Limb (tissue), 2 donors: ENCODE measurements around the gene SLC6A7.
A peak's percentile ranks its signal among the peaks of the same experiment; 100 is the strongest.

Experiments used
- DNase-seq, 2 donors: peaks; one replicate each; pipeline ENCODE4 v3.0.0-alpha.2; 2016; ENCODE audit errors: extremely low spot score in 2 of 2

Gene SLC6A7

GRCh38 chr5:150190503-150190979, 679 bp downstream of the SLC6A7 start:
- DNase-seq: no peak

- no peak for DNase-seq
Observed at GRCh38 chr5:150190987-150191386, 1.1 kb downstream of the SLC6A7 start.

- DNase-seq: no peak
Observed at GRCh38 chr5:150192462-150192861, 2.6 kb downstream of the SLC6A7 start.

- no peak for DNase-seq
Observed at GRCh38 chr5:150195736-150196485, 6.0 kb downstream of the SLC6A7 start.

- DNase-seq: no peak
Observed at GRCh38 chr5:150196514-150196913, 6.7 kb downstream of the SLC6A7 start.

- no peak for DNase-seq
Observed at GRCh38 chr5:150196986-150197385, 7.1 kb downstream of the SLC6A7 start.

- no peak for DNase-seq
Observed at GRCh38 chr5:150197476-150197875, 7.6 kb downstream of the SLC6A7 start.

- DNase-seq: no peak
Observed at GRCh38 chr5:150202501-150202900, 12.6 kb downstream of the SLC6A7 start.

GRCh38 chr5:150203832-150204589, 14.1 kb downstream of the SLC6A7 start:
- no peak for DNase-seq

GRCh38 chr5:150204590-150204960, 14.7 kb downstream of the SLC6A7 start:
- DNase-seq: no peak

- no peak for DNase-seq
Observed at GRCh38 chr5:150206098-150206778, 16.4 kb downstream of the SLC6A7 start.

- DNase-seq: no peak
Observed at GRCh38 chr5:150206779-150207115, 16.9 kb downstream of the SLC6A7 start.

- no peak for DNase-seq
Observed at GRCh38 chr5:150208187-150209098, 18.6 kb downstream of the SLC6A7 start.

- no peak for DNase-seq
Observed at GRCh38 chr5:150209099-150209635, 19.3 kb downstream of the SLC6A7 start.

- no peak for DNase-seq
Observed at GRCh38 chr5:150210644-150211043, 20.8 kb downstream of the SLC6A7 start.

- no peak for DNase-seq
Observed at GRCh38 chr5:150211156-150212030, 21.5 kb downstream of the SLC6A7 start.

- no peak for DNase-seq
Observed at GRCh38 chr5:150213530-150213929, 23.7 kb downstream of the SLC6A7 start.

- no peak for DNase-seq
Observed at GRCh38 chr5:150214289-150214688, 24.4 kb downstream of the SLC6A7 start.

- DNase-seq: peak in 1 of 2 donors; percentile 58
Observed at GRCh38 chr5:150215979-150216944, 26.4 kb downstream of the SLC6A7 start.
